Esophagus muscularis mucosa (tissue), 4 donors: ENCODE results near the gene MED13L.

Source experiments
- EP300 ChIP-seq: sonication (generic); formaldehyde crosslinking; IDR thresholded peaks from one replicate; pipeline ENCODE4 v1.6.1; 2017; ENCODE audit warnings: antibody characterized with exemption
- POLR2A ChIP-seq: fragments of 450-650 bp; IDR thresholded peaks from one replicate; pipeline ENCODE4 v1.6.1; 2017; ENCODE audit warnings: antibody characterized with exemption, moderate library complexity, mild to moderate bottlenecking, low read depth
- POLR2AphosphoS5 ChIP-seq, 2 donors: sonication (generic); formaldehyde crosslinking; IDR thresholded peaks; one replicate each; pipeline ENCODE4 v1.6.1; 2017; ENCODE audit warnings: antibody characterized with exemption in 2 of 2
- TF ChIP-seq, protein P1 (sequence below), 3 experiments: fragments of 200-600 bp in 2 of 3; fragments of 450-650 bp in 1 of 3; sonication (generic) in 2 of 3; IDR thresholded peaks; one replicate each; pipeline ENCODE4 v1.5.1; 2017 to 2019; ENCODE audit warnings: antibody characterized with exemption in 3 of 3, mild to moderate bottlenecking in 2 of 3, moderate library complexity in 1 of 3

DNA sequence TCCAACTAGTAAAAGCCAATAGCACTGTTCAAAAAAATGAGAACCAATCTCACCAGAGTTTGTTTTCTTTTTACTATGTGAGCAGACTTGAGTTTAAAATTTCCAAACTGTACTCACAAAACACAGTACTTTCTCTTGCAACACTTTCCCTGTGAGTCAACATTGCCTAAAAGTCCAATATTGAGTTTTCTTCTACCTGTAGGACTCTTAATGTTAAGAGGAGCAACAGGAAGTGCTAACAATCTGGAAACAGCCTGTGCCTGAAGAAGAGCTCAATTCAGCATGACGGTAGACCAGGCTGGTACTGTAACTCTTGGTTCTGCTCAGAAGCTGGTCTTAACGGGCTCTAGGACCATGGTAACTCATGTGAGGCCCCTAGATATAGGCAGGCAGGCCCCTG lies 144.3 kb downstream of the MED13L start:
- no peak for TF ChIP-seq POLR2A
- TF ChIP-seq, protein P1, sequence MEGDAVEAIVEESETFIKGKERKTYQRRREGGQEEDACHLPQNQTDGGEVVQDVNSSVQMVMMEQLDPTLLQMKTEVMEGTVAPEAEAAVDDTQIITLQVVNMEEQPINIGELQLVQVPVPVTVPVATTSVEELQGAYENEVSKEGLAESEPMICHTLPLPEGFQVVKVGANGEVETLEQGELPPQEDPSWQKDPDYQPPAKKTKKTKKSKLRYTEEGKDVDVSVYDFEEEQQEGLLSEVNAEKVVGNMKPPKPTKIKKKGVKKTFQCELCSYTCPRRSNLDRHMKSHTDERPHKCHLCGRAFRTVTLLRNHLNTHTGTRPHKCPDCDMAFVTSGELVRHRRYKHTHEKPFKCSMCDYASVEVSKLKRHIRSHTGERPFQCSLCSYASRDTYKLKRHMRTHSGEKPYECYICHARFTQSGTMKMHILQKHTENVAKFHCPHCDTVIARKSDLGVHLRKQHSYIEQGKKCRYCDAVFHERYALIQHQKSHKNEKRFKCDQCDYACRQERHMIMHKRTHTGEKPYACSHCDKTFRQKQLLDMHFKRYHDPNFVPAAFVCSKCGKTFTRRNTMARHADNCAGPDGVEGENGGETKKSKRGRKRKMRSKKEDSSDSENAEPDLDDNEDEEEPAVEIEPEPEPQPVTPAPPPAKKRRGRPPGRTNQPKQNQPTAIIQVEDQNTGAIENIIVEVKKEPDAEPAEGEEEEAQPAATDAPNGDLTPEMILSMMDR (IDR thresholded peaks at IDR 0.05): no peak
- no peak for TF ChIP-seq EP300
- TF ChIP-seq POLR2AphosphoS5 (IDR thresholded peaks at IDR 0.05): no peak
